Activated gamma-delta T cell (primary cell): Measurements from ENCODE around the gene AGMAT.
A peak's percentile ranks its signal among the peaks of the same experiment; 100 is the strongest.

Source experiments
- DNase-seq: peaks from one replicate; lab custom pipeline; 2025; lab: John Stamatoyannopoulos, UW
- total RNA-seq, 2 donors: gene quantifications; one replicate each; lab custom pipeline; 2026; lab: John Stamatoyannopoulos, UW

AGMAT gene, protein sequence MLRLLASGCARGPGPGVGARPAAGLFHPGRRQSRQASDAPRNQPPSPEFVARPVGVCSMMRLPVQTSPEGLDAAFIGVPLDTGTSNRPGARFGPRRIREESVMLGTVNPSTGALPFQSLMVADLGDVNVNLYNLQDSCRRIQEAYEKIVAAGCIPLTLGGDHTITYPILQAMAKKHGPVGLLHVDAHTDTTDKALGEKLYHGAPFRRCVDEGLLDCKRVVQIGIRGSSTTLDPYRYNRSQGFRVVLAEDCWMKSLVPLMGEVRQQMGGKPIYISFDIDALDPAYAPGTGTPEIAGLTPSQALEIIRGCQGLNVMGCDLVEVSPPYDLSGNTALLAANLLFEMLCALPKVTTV
- 4.8 to 5.2 reads per million in 2 donors for total RNA-seq

GRCh38 chr1:15584489-15585363, at the start of gene AGMAT:
Gene AGMAT, minus strand, starts transcription at chr1:15585051. Its CDS starts 84 bp downstream, at chr1:15584967.
- peak; percentile 33 for DNase-seq

DNA sequence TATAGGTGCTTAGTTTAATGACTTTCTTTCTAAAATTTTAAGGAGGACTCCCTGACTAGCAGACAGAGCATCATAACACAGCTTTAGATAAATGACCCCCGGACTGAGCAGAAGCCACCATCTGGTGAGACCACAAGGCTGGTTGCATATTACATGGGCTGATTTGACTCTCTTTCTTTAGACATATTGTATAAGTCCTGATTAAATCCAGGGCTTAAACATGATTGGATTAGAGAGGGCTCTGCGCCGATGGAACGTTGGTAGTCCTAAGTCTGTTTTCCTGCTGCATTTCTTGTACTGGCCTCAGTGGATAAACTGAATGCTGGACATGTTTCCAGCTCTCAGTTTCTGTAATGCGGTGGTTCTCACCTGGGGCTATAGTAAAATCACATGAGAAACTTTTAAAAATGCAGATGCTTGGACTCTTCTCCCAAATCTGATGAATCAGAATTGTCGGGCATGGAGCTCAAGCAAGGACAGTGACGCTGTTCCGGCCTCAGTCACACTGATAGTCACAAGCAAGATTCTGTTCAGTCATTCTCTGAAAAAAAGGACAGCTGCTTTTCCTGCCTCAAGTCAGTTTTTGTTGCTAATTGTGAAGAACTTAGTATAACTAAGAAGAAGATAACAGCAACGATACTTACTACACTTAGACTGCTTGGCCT, 49.0 kb upstream of the AGMAT start:
- no peak for DNase-seq

- DNase-seq, result no peak
Observed at GRCh38 chr1:15628003-15628402, 43.2 kb upstream of the AGMAT start.

GRCh38 chr1:15627343-15627988, 42.6 kb upstream of the AGMAT start:
- DNase-seq, result no peak

DNA sequence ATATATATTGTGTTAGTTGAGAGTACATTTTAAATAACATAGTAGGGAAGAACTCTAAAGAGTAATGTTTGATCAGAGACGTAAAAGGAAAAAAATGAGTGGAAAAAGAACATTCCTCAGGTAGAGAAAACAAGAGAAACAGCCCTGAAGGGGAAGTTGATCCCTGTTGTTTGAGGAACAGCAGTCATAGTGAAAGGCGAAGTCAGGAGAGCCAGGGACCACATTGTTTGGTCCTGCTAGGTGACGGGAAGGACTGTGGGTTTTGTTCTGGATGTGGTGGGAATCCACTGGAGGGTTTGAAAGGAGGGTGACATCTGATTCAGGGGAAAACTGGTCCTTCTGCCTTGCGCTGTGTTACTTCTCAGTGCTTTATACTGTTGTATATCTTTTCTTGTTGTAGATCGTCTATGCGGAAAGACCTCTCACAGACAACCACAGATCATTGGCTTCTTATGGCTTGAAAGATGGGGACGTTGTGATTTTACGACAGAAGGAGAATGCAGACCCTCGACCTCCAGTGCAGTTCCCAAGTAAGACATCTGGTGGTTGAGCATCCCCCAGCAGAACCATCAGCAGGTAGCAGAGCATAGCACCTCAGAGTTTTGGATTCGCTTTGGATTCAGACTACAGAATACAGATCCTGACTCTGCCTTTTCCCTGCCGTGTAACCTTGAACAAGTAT, 41.6 kb upstream of the AGMAT start:
- DNase-seq, result no peak

- DNase-seq, result no peak
Observed at GRCh38 chr1:15625056-15625917, 40.4 kb upstream of the AGMAT start.

DNA sequence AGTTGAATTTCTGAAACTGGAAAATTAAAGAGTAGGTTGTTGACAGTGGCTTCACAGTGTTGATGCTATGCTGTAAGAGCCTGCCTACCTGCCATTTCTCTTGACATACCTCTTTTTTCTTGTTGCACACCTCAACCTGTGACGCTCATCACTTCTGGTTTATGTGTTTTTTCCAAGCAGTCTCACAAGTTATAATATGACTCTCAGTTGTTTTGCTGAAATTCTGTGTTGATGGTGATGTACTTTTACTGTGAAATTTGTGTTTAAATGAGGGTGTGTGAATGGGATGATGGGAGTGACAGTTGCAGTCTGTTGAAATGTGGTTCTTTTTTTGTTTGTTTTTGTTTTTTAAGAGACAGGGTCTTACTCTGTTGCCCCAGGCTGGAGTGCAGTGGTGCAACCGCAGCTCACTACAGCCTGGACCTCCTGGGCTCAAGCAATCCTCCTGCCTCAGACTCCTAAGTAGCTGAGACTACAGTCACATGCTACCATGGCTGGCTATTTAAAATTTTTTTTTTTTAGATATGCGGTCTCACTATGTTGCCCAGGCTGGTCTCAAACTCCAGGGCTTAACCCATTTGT, 39.4 kb upstream of the AGMAT start:
- no peak for DNase-seq

GRCh38 chr1:15623435-15623834, 38.6 kb upstream of the AGMAT start:
- DNase-seq, result no peak

GRCh38 chr1:15622712-15623373, 38.0 kb upstream of the AGMAT start:
- DNase-seq, result no peak

DNA sequence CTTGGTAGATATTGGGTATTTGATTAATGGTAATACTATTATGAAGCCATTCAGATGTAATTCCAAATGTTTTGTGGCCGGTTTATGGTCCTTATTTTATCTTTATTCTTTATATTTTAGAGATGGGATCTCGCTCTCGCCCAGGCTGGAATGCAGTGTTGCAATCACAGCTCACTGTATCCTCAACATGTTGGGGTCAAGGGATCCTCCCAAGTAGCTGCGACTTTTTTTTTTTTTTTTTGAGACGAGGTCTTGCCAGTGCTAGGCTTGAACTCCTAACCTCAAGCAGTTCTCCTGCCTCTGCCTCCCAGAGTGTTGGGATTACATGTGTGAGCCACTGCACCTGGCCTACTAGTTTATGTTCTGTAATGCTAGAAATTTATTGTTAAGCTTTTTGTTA, 37.1 kb upstream of the AGMAT start:
- DNase-seq, result no peak

- no peak for DNase-seq
Observed at GRCh38 chr1:15620902-15621682, 36.2 kb upstream of the AGMAT start.

DNA sequence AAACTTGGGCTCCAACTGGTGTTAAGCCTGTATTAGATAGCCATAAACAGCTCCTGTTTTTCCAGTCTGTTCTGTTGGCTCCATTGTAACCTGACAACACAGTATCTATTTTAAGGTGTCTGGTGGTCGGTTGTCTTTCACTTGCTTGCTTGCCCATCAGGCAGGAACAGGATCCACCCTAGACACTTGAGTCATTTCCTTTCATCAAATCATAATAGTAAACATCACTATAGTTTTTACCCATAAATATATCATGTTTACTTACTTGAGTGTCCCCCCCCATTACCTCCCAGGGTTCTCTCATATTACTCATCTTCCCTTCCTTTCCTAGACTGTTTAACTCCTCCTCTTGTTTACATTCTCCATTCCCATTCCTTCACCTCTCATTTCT, 35.3 kb upstream of the AGMAT start:
- no peak for DNase-seq

- no peak for DNase-seq
Observed at GRCh38 chr1:15618655-15619525, 34.0 kb upstream of the AGMAT start.

DNA sequence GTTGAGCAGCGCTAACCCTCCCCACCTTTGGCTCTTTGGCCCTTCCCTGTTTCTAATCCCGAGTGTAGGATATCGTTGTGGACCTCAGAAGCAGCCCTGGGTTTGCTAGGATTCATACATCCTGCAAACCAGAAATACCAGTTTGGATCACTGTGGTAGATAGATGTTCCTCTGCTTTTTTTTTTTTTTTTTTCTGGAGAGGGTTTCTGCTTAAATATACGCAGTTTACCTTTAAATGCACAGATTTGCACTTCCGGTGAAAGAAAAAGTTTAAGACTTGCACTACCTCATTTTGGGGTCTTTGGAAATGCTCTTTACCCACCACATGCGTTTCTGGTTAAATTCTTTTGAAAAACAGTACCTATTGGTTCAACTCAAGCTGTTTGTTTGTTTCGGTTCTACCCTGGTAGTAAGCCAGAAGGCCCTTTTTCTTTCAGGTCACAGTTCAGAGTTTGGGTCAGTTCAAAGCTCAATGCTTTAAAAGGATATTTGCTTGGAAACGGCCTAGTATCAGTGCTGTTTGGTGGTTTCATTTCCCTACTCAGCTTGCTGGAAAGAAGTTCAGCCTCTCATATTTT, 33.3 kb upstream of the AGMAT start:
- DNase-seq, result no peak

- DNase-seq, result peak; percentile 95
Observed at GRCh38 chr1:15617173-15618076, 32.6 kb upstream of the AGMAT start, which contains the start of gene DDI2. Gene DDI2, plus strand, starts transcription at chr1:15617458. Its CDS starts 213 bp downstream, at chr1:15617671.
